OCI-LY3 (cell line): ENCODE data around the gene ZFR2.

ENCODE experiments used
- CTCF ChIP-seq: fragments of 200-600, 300-600 bp; sonication (generic); IDR thresholded peaks from 2 replicates; pipeline ENCODE4 v1.5.1; 2014; ENCODE audit warnings: antibody characterized with exemption, low read length, low read depth
- EZH2phosphoT487 ChIP-seq: fragments of 200-600 bp; shearing (Covaris generic); IDR thresholded peaks from 2 replicates; pipeline ENCODE4 v1.6.1; 2018; ENCODE audit warnings: antibody characterized with exemption, mixed run types, low read depth

- TF ChIP-seq CTCF (no peak), EZH2phosphoT487 (no peak)
These were observed 77.9 kb downstream of the ZFR2 start for GRCh38 chr19:3790941-3791340.
